ENCODE data around the gene TMEM154.

- no peak for TF ChIP-seq REST (tag by site-specific recombination; IDR thresholded peaks at IDR 0.05)
- TF ChIP-seq CTCF (tag by site-specific recombination; IDR thresholded peaks at IDR 0.05) = no peak
- TF ChIP-seq ZNF274 (IDR thresholded peaks at IDR 0.05; ENCODE audit: low read length) = no peak
- TF ChIP-seq ZNF274 (tag by site-specific recombination; IDR thresholded peaks at IDR 0.05; ENCODE audit: borderline replicate concordance) = no peak
- TF ChIP-seq ZNF514 (tag by site-specific recombination; IDR thresholded peaks at IDR 0.05) = no peak
- no peak for TF ChIP-seq KLF10 (tag by site-specific recombination; IDR thresholded peaks at IDR 0.05)
- no peak for TF ChIP-seq ZNF114 (tag by site-specific recombination; IDR thresholded peaks at IDR 0.05)
- TF ChIP-seq ATF2 (tag by site-specific recombination; IDR thresholded peaks at IDR 0.05; ENCODE audit: low read depth) = no peak
- no peak for TF ChIP-seq ZNF18 (tag by site-specific recombination; IDR thresholded peaks at IDR 0.05)
- TF ChIP-seq KLF1 (tag by site-specific recombination; IDR thresholded peaks at IDR 0.05) = no peak
- no peak for TF ChIP-seq ZNF174 (tag by site-specific recombination; IDR thresholded peaks at IDR 0.05)
- no peak for TF ChIP-seq ZNF138 (tag by site-specific recombination; IDR thresholded peaks at IDR 0.05; ENCODE audit: borderline replicate concordance)
These were observed 30.1 kb upstream of the TMEM154 start for GRCh38 chr4:152709675-152710438.
